Measurements from ENCODE around the gene GRID1.

DNA sequence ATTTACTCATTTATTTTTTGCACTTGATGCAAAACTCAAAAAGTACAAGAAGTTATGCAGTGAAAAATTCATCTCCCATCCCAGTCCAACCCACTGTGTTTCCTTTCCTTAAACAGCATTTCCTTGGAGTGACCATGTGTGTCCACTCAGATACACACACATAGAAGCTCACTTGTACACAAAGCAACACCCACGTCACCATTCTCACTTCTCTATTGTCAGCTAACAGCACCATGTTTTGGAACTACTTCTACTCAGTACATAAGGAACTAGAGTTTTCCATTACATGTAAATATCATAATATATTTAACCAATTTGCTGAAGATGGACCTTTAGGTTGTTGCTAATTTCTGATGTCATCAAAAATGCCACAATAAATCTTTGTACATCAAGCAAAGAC lies 167.6 kb downstream of the GRID1 start:
- TF ChIP-seq ZNF138 (CRISPR knock-in tag; conservative IDR thresholded peaks at IDR 0.05) (no peak), SP1 (CRISPR knock-in tag; conservative IDR thresholded peaks at IDR 0.05) (no peak), MLX (CRISPR knock-in tag; IDR thresholded peaks at IDR 0.05) (no peak), JUN (CRISPR knock-in tag; IDR thresholded peaks at IDR 0.05) (no peak), TCF7 (CRISPR knock-in tag; IDR thresholded peaks at IDR 0.05; ENCODE audit: low read depth) (no peak), TEAD1 (CRISPR knock-in tag; IDR thresholded peaks at IDR 0.05) (no peak), FOXP4 (CRISPR knock-in tag; IDR thresholded peaks at IDR 0.05) (no peak), SMAD4 (CRISPR knock-in tag; IDR thresholded peaks at IDR 0.05) (no peak)
- TF ChIP-seq, protein P1, sequence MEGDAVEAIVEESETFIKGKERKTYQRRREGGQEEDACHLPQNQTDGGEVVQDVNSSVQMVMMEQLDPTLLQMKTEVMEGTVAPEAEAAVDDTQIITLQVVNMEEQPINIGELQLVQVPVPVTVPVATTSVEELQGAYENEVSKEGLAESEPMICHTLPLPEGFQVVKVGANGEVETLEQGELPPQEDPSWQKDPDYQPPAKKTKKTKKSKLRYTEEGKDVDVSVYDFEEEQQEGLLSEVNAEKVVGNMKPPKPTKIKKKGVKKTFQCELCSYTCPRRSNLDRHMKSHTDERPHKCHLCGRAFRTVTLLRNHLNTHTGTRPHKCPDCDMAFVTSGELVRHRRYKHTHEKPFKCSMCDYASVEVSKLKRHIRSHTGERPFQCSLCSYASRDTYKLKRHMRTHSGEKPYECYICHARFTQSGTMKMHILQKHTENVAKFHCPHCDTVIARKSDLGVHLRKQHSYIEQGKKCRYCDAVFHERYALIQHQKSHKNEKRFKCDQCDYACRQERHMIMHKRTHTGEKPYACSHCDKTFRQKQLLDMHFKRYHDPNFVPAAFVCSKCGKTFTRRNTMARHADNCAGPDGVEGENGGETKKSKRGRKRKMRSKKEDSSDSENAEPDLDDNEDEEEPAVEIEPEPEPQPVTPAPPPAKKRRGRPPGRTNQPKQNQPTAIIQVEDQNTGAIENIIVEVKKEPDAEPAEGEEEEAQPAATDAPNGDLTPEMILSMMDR (IDR thresholded peaks at IDR 0.05) = no peak

Measured in WTC11 (cell line).